SH-SY5Y (cell line): ENCODE results near the gene NFIA.

ENCODE experiments used
- GATA2 ChIP-seq: IDR thresholded peaks from 2 replicates; pipeline ENCODE4 v1.6.1; 2011; ENCODE audit warnings: mild to moderate bottlenecking, low read depth, low read length
- GATA3 ChIP-seq: IDR thresholded peaks from 2 replicates; pipeline ENCODE4 v1.6.1; 2011; ENCODE audit warnings: low read depth, mild to moderate bottlenecking, low read length, moderate library complexity

DNA sequence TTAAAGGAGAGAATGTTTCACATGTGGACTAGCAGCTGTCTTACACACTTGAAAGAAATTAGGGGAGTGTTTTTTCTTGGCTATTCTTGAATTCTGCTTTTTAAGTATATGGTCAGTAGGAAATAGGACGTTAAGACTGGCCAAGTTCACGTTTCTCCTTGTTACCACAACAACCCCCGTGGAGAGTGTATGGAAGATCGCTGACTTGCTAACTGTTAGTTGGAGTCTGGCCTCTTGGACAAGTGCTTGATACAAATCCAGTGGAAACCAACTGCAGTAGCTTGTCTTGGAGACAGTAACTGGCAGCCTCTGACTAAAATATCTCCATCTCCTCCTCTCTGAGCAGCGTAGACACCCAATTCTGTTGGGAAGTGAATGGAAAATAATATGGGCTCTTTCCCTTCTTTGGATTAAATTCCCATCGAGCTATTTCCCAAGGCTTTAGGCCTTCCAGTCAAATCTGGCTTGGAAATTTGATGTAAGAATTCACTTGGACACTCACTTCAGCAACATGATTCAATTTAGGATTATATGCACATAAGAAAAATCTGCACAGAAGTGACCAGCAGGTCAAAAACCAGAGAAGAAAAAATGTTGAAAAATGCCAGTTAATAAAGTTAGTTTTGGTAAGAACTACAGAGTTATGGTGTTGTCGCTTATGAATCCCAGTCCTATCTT is 3.6 kb upstream of the NFIA start:
- TF ChIP-seq GATA3, result no peak
- no peak for TF ChIP-seq GATA2
